ENCODE results near the gene RASA4B.

Gene RASA4B

GRCh38 chr7:102473271-102473991, 44.1 kb downstream of the RASA4B start:
- H3K27ac ChIP-seq (ENCODE audit: low read length), result no peak overlapping the region
- TF ChIP-seq, protein P1, sequence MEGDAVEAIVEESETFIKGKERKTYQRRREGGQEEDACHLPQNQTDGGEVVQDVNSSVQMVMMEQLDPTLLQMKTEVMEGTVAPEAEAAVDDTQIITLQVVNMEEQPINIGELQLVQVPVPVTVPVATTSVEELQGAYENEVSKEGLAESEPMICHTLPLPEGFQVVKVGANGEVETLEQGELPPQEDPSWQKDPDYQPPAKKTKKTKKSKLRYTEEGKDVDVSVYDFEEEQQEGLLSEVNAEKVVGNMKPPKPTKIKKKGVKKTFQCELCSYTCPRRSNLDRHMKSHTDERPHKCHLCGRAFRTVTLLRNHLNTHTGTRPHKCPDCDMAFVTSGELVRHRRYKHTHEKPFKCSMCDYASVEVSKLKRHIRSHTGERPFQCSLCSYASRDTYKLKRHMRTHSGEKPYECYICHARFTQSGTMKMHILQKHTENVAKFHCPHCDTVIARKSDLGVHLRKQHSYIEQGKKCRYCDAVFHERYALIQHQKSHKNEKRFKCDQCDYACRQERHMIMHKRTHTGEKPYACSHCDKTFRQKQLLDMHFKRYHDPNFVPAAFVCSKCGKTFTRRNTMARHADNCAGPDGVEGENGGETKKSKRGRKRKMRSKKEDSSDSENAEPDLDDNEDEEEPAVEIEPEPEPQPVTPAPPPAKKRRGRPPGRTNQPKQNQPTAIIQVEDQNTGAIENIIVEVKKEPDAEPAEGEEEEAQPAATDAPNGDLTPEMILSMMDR (IDR thresholded peaks at IDR 0.05; ENCODE audit: low read depth, low read length), result no peak
- TF ChIP-seq EZH2phosphoT487 (IDR thresholded peaks at IDR 0.05; ENCODE audit: low read depth), result no peak
- no peak overlapping the region for H2AFZ ChIP-seq (ENCODE audit: low read depth, low read length)

GRCh38 chr7:102472126-102473041, 45.2 kb downstream of the RASA4B start:
- Histone ChIP-seq H3K9ac (ENCODE audit: low read length) (no peak overlapping the region), H3K4me1 (ENCODE audit: low read length) (no peaks in the 10 kb centered on the region), H3K79me2 (ENCODE audit: low read length) (no peaks in the 10 kb centered on the region), H4K20me1 (ENCODE audit: insufficient read depth, low read length) (no peaks in the 10 kb centered on the region), H2AFZ (ENCODE audit: low read depth, low read length) (no peak overlapping the region), H3K4me3 (ENCODE audit: low read length) (no peak overlapping the region), H3K4me2 (ENCODE audit: low read length) (no peak overlapping the region), H3K27ac (ENCODE audit: low read length) (no peak overlapping the region), H3K36me3 (replicated peaks; ENCODE audit: low read depth, low read length) (no peaks in the 10 kb centered on the region), H3K9me3 (ENCODE audit: insufficient read depth, low read length) (no peaks in the 10 kb centered on the region), H3K27me3 (ENCODE audit: low read depth, low read length) (no peaks in the 10 kb centered on the region)
- TF ChIP-seq, protein P1 (IDR thresholded peaks at IDR 0.05; ENCODE audit: low read depth, low read length), result no peak
- no peak for TF ChIP-seq EZH2phosphoT487 (IDR thresholded peaks at IDR 0.05; ENCODE audit: low read depth)

More at GRCh38 chr7:102473271-102473991, 44.1 kb downstream of the RASA4B start:
- H3K9ac ChIP-seq (ENCODE audit: low read length), result no peak overlapping the region
- no peaks in the 10 kb centered on the region for H4K20me1 ChIP-seq (ENCODE audit: insufficient read depth, low read length)
- H3K36me3 ChIP-seq (replicated peaks; ENCODE audit: low read depth, low read length), result no peaks in the 10 kb centered on the region
- H3K9me3 ChIP-seq (ENCODE audit: insufficient read depth, low read length), result no peaks in the 10 kb centered on the region
- no peaks in the 10 kb centered on the region for H3K4me1 ChIP-seq (ENCODE audit: low read length)
- no peaks in the 10 kb centered on the region for H3K79me2 ChIP-seq (ENCODE audit: low read length)
- no peak overlapping the region for H3K4me3 ChIP-seq (ENCODE audit: low read length)
- H3K4me2 ChIP-seq (ENCODE audit: low read length), result no peak overlapping the region
- no peaks in the 10 kb centered on the region for H3K27me3 ChIP-seq (ENCODE audit: low read depth, low read length)

DNA sequence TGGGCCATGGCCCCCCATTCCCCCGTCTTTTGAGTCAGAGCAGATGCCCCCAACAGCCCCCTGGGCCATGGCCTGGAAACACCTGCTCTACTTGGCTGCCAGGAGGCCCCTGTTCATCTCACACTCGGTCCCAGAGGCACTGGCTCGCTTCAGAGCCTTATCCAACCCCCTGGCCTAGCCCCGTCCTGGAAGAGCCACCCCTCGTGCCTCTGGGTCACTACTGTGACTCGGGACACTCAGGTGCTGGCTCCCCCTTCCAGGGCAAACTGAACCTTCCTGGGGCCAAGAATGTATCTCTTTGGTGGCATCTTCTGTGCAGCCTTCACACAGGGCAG, 45.8 kb downstream of the RASA4B start:
- Histone ChIP-seq H3K9ac (ENCODE audit: low read length) (no peak overlapping the region), H3K27me3 (ENCODE audit: low read depth, low read length) (no peaks in the 10 kb centered on the region), H3K36me3 (replicated peaks; ENCODE audit: low read depth, low read length) (no peaks in the 10 kb centered on the region), H4K20me1 (ENCODE audit: insufficient read depth, low read length) (no peaks in the 10 kb centered on the region), H3K4me1 (ENCODE audit: low read length) (no peaks in the 10 kb centered on the region), H3K79me2 (ENCODE audit: low read length) (no peaks in the 10 kb centered on the region), H3K4me2 (ENCODE audit: low read length) (no peak overlapping the region), H2AFZ (ENCODE audit: low read depth, low read length) (no peak overlapping the region), H3K9me3 (ENCODE audit: insufficient read depth, low read length) (no peaks in the 10 kb centered on the region), H3K27ac (ENCODE audit: low read length) (no peak overlapping the region), H3K4me3 (ENCODE audit: low read length) (no peak overlapping the region)
- TF ChIP-seq, protein P1 (IDR thresholded peaks at IDR 0.05; ENCODE audit: low read depth, low read length), result no peak
- no peak for TF ChIP-seq EZH2phosphoT487 (IDR thresholded peaks at IDR 0.05; ENCODE audit: low read depth)
